NCI-H82 (cell line): ENCODE measurements around the gene HSF5.

Source experiments
- DNase-seq: peaks from one replicate; lab custom pipeline; 2025; lab: John Stamatoyannopoulos, UW

Gene HSF5

GRCh38 chr17:58385359-58385899 lies 102.8 kb downstream of the HSF5 start:
- no peak for DNase-seq

GRCh38 chr17:58384897-58385296 lies 103.3 kb downstream of the HSF5 start:
- DNase-seq = no peak

- no peak for DNase-seq
Observed at GRCh38 chr17:58383892-58384462, 104.2 kb downstream of the HSF5 start.

GRCh38 chr17:58382872-58383242 lies 105.4 kb downstream of the HSF5 start:
- no peak for DNase-seq

GRCh38 chr17:58382108-58382871 lies 105.9 kb downstream of the HSF5 start:
- no peak for DNase-seq

GRCh38 chr17:58381124-58382035 lies 106.8 kb downstream of the HSF5 start:
- no peak for DNase-seq

GRCh38 chr17:58380207-58381123 lies 107.7 kb downstream of the HSF5 start:
- no peak for DNase-seq

GRCh38 chr17:58379511-58379824 lies 108.7 kb downstream of the HSF5 start:
- no peak for DNase-seq

- no peak for DNase-seq
Observed at GRCh38 chr17:58378733-58379510, 109.3 kb downstream of the HSF5 start.

- no peak for DNase-seq
Observed at GRCh38 chr17:58377661-58378060, 110.5 kb downstream of the HSF5 start.

- DNase-seq = no peak
Observed at GRCh38 chr17:58377093-58377601, 111.1 kb downstream of the HSF5 start.

GRCh38 chr17:58376472-58377000 lies 111.7 kb downstream of the HSF5 start:
- no peak for DNase-seq

GRCh38 chr17:58375811-58376210 lies 112.4 kb downstream of the HSF5 start:
- DNase-seq = no peak

- no peak for DNase-seq
Observed at GRCh38 chr17:58375256-58375655, 113.0 kb downstream of the HSF5 start.

GRCh38 chr17:58373923-58374322 lies 114.3 kb downstream of the HSF5 start:
- DNase-seq = no peak

- DNase-seq = no peak
Observed at GRCh38 chr17:58373003-58373402, 115.2 kb downstream of the HSF5 start.

- peak; percentile 63 for DNase-seq
Observed at GRCh38 chr17:58371300-58371950, 116.8 kb downstream of the HSF5 start.

GRCh38 chr17:58370716-58371115 lies 117.5 kb downstream of the HSF5 start:
- DNase-seq = no peak

- no peak for DNase-seq
Observed at GRCh38 chr17:58370309-58370708, 117.9 kb downstream of the HSF5 start.
